ENCODE results near the gene ACADVL. TPM values are rescaled to one million over a fixed set of nuclear protein-coding genes. Genes with fewer than 3 reads are reported as not detected.
A peak's percentile ranks its signal among the peaks of the same experiment; 100 is the strongest.
"Not testable (repeated sequence)": the region's sequence is repeated elsewhere in the genome, so short reads cannot be mapped to it uniquely, and the experiment has no call there.

ACADVL gene
- polyA plus RNA-seq (2013, experiment 1 of 2): 270 TPM
- polyA plus RNA-seq (2013, experiment 2 of 2): 258 TPM

GRCh38 chr17:7219812-7220592 lies at the start of gene ACADVL, which contains the start of gene DLG4:
ACADVL (plus strand) TSS chr17:7219938; CDS start chr17:7219985, 47 bp downstream.
DLG4 (minus strand) TSS chr17:7219836.
- peak within 1 kb of the TSS; percentile 96 for H3K9ac ChIP-seq (ENCODE audit: low read depth, low read length, poor library complexity)
- H2BK15ac ChIP-seq (ENCODE audit: low read length): peak within 1 kb of the TSS; percentile 35
- H3K4me1 ChIP-seq (ENCODE audit: control insufficient read depth in 2 of 2, insufficient read depth in 1 of 2, low read depth in 1 of 2, low read length in 2 of 2): peaks cover 29 to 35% of the 10 kb centered on the region in 2 donors
- H2AK5ac ChIP-seq (ENCODE audit: low read depth, low read length): peak within 1 kb of the TSS; percentile 22
- peak within 1 kb of the TSS; percentile 67 to 93 for H3K4me3 ChIP-seq (ENCODE audit: low read length in 2 of 2)
- H3K27me3 ChIP-seq (ENCODE audit: control insufficient read depth in 3 of 3, insufficient read depth in 3 of 3, low read depth in 1 of 3, low read length in 3 of 3): no peaks in the 10 kb centered on the region
- H2BK12ac ChIP-seq (ENCODE audit: low read length): no peak within 1 kb of the TSS
- WGBS, 2 donors (ENCODE audit: extremely low coverage in 2 of 2, insufficient read length in 2 of 2, insufficient replicate concordance in 1 of 2): no CpG with 5 or more reads among the region's 63 CpGs
- peak within 1 kb of the TSS; percentile 98 for H3K23ac ChIP-seq (ENCODE audit: low read depth, low read length, poor library complexity)
- H3K9me3 ChIP-seq (replicated peaks in 1 of 2; ENCODE audit: control insufficient read depth in 2 of 2, insufficient read depth in 1 of 2, low read depth in 1 of 2, low read length in 2 of 2): no peaks in the 10 kb centered on the region
- peaks cover 30 to 46% of the 10 kb centered on the region in 2 donors for H3K36me3 ChIP-seq (replicated peaks in 1 of 2; ENCODE audit: control insufficient read depth in 2 of 2, insufficient read depth in 2 of 2, low read length in 2 of 2)
- H3K4me2 ChIP-seq (ENCODE audit: insufficient read depth, low read length, poor library complexity, severe bottlenecking): peak within 1 kb of the TSS; percentile 99
- peak within 1 kb of the TSS; percentile 62 for H3K27ac ChIP-seq (replicated peaks; ENCODE audit: low read length)
- H2AFZ ChIP-seq (ENCODE audit: low read length): peak within 1 kb of the TSS; percentile 83
- peaks cover 2% of the 10 kb centered on the region for H3K79me1 ChIP-seq (ENCODE audit: low read depth, low read length)
- H3K14ac ChIP-seq (ENCODE audit: low read length): peak within 1 kb of the TSS; percentile 22
- peak within 1 kb of the TSS; percentile 92 for H3K18ac ChIP-seq (ENCODE audit: low read length)
- H2BK120ac ChIP-seq (ENCODE audit: low read depth, low read length): no peak within 1 kb of the TSS
- peak within 1 kb of the TSS; percentile 47 for H2BK5ac ChIP-seq (ENCODE audit: low read length)
- peak; percentile 73 for DNase-seq (ENCODE audit: low spot score)
- no peak within 1 kb of the TSS for H3K4ac ChIP-seq (ENCODE audit: low read length)
- H4K91ac ChIP-seq (ENCODE audit: low read depth, low read length, poor library complexity): no peak within 1 kb of the TSS
- H4K8ac ChIP-seq (ENCODE audit: low read depth, low read length): no peak within 1 kb of the TSS

GRCh38 chr17:7172522-7173191 lies 47.1 kb upstream of the ACADVL start:
- not testable (repeated sequence) for H2AFZ ChIP-seq (ENCODE audit: low read length); H2BK5ac ChIP-seq (ENCODE audit: low read length); H3K23ac ChIP-seq (ENCODE audit: low read depth, low read length, poor library complexity); H2BK120ac ChIP-seq (ENCODE audit: low read depth, low read length); H3K79me1 ChIP-seq (ENCODE audit: low read depth, low read length); H3K36me3 ChIP-seq (replicated peaks in 1 of 2; ENCODE audit: control insufficient read depth in 2 of 2, insufficient read depth in 2 of 2, low read length in 2 of 2); H4K8ac ChIP-seq (ENCODE audit: low read depth, low read length); H3K4ac ChIP-seq (ENCODE audit: low read length); H2AK5ac ChIP-seq (ENCODE audit: low read depth, low read length); H2BK12ac ChIP-seq (ENCODE audit: low read length); H3K4me3 ChIP-seq (ENCODE audit: low read length in 2 of 2); H3K9ac ChIP-seq (ENCODE audit: low read depth, low read length, poor library complexity); H3K18ac ChIP-seq (ENCODE audit: low read length); H3K14ac ChIP-seq (ENCODE audit: low read length); H2BK15ac ChIP-seq (ENCODE audit: low read length); H3K4me2 ChIP-seq (ENCODE audit: insufficient read depth, low read length, poor library complexity, severe bottlenecking); H3K27ac ChIP-seq (replicated peaks; ENCODE audit: low read length); H4K91ac ChIP-seq (ENCODE audit: low read depth, low read length, poor library complexity); DNase-seq (ENCODE audit: low spot score)
- Histone ChIP-seq H3K9me3 (replicated peaks in 1 of 2; ENCODE audit: control insufficient read depth in 2 of 2, insufficient read depth in 1 of 2, low read depth in 1 of 2, low read length in 2 of 2) (peaks cover 0 to 10% of the 10 kb centered on the region in 2 donors), H3K4me1 (ENCODE audit: control insufficient read depth in 2 of 2, insufficient read depth in 1 of 2, low read depth in 1 of 2, low read length in 2 of 2) (peaks cover 5 to 10% of the 10 kb centered on the region in 2 donors), H3K27me3 (ENCODE audit: control insufficient read depth in 3 of 3, insufficient read depth in 3 of 3, low read depth in 1 of 3, low read length in 3 of 3) (peaks cover 0 to 30% (median 0%) of the 10 kb centered on the region in 3 experiments)
- no CpG with 5 or more reads among the region's 18 CpGs for WGBS, 2 donors (ENCODE audit: extremely low coverage in 2 of 2, insufficient read length in 2 of 2, insufficient replicate concordance in 1 of 2)

- Histone ChIP-seq H2AK5ac (ENCODE audit: low read depth, low read length) (no peak overlapping the region), H3K36me3 (replicated peaks in 1 of 2; ENCODE audit: control insufficient read depth in 2 of 2, insufficient read depth in 2 of 2, low read length in 2 of 2) (peaks cover 0 to 10% of the 10 kb centered on the region in 2 donors), H2AFZ (ENCODE audit: low read length) (no peak overlapping the region), H3K4me1 (ENCODE audit: control insufficient read depth in 2 of 2, insufficient read depth in 1 of 2, low read depth in 1 of 2, low read length in 2 of 2) (peaks cover 13 to 15% of the 10 kb centered on the region in 2 donors), H3K14ac (ENCODE audit: low read length) (no peak overlapping the region), H3K4me3 (ENCODE audit: low read length in 2 of 2) (peak overlapping the region in 1 of 2 donors; percentile 40), H3K4me2 (ENCODE audit: insufficient read depth, low read length, poor library complexity, severe bottlenecking) (peak overlapping the region; percentile 43), H3K27me3 (ENCODE audit: control insufficient read depth in 3 of 3, insufficient read depth in 3 of 3, low read depth in 1 of 3, low read length in 3 of 3) (peaks cover 0 to 30% (median 0%) of the 10 kb centered on the region in 3 experiments), H3K9me3 (replicated peaks in 1 of 2; ENCODE audit: control insufficient read depth in 2 of 2, insufficient read depth in 1 of 2, low read depth in 1 of 2, low read length in 2 of 2) (peaks cover 0 to 10% of the 10 kb centered on the region in 2 donors), H2BK5ac (ENCODE audit: low read length) (no peak overlapping the region), H2BK12ac (ENCODE audit: low read length) (peak overlapping the region; percentile 76), H2BK120ac (ENCODE audit: low read depth, low read length) (peak overlapping the region; percentile 40), H3K23ac (ENCODE audit: low read depth, low read length, poor library complexity) (peak overlapping the region; percentile 50), H2BK15ac (ENCODE audit: low read length) (peak overlapping the region; percentile 38), H4K8ac (ENCODE audit: low read depth, low read length) (no peak overlapping the region), H3K4ac (ENCODE audit: low read length) (no peak overlapping the region), H4K91ac (ENCODE audit: low read depth, low read length, poor library complexity) (no peak overlapping the region), H3K27ac (replicated peaks; ENCODE audit: low read length) (no peak overlapping the region), H3K9ac (ENCODE audit: low read depth, low read length, poor library complexity) (peak overlapping the region; percentile 65), H3K79me1 (ENCODE audit: low read depth, low read length) (peaks cover 2% of the 10 kb centered on the region), H3K18ac (ENCODE audit: low read length) (peak overlapping the region; percentile 96)
- WGBS, 2 donors (ENCODE audit: extremely low coverage in 2 of 2, insufficient read length in 2 of 2, insufficient replicate concordance in 1 of 2): no CpG with 5 or more reads among the region's 69 CpGs
- DNase-seq (ENCODE audit: low spot score): peak; percentile 67
Measured at GRCh38 chr17:7173687-7174602, 45.8 kb upstream of the ACADVL start.

All from neuronal stem cell (in vitro differentiated cells).